K562 (cell line): ENCODE results near the gene STON2. TPM values are rescaled to one million over a fixed set of nuclear protein-coding genes. Genes with fewer than 3 reads are reported as not detected.

Source experiments
- ATAC-seq: fragments of 200-7000 bp; cut with Tn5 transposase; 3 replicates; pipeline ENCODE4 v1.9.1; 2020; ENCODE audit warnings: moderate library complexity
- BruUV-seq: library from RNA; stranded (reverse); fragments of 400-500 nt; replicated peaks from 2 replicates; lab custom pipeline; 2021; lab: Mats Ljungman, UMichigan
- CTCF ChIA-PET: fragments of 300-600 bp; formaldehyde crosslinking; extraction: SDS; loops from one replicate; lab custom pipeline; 2021; ENCODE audit warnings: low intra/inter-chr PET ratio; lab: Yijun Ruan, JAX
- POLR2A ChIA-PET: fragments of 300-600, 350-650 bp; sonication (Branson Sonifier 250); formaldehyde crosslinking; extraction: SDS; loops from one replicate; lab custom pipeline; 2021; ENCODE audit warnings: antibody characterized with exemption, inconsistent platforms; lab: Yijun Ruan, JAX
- DNase-seq, 4 experiments: peaks; one replicate each; pipeline versions ENCODE4 v3.0.0 to v3.0.0-alpha.2; 2011 to 2018; ENCODE audit warnings: low spot score in 3 of 4, mixed read lengths in 3 of 4; ENCODE audit errors: extremely low read depth in 1 of 4
- FAIRE-seq: peaks from 2 replicates; lab custom pipeline; 2011; peaks lifted over from hg19 to GRCh38; lab: Jason Lieb, UNC
- H2AFZ ChIP-seq: 2 replicates; pipeline ENCODE4 v1.6.0; 2011; ENCODE audit warnings: low read depth, low read length, control low read depth, inconsistent platforms
- H3K27ac ChIP-seq: fragments of 200-600 bp; 3 replicates; pipeline ENCODE4 v1.8.0; 2011; ENCODE audit warnings: low read depth, mild to moderate bottlenecking, control low read depth, inconsistent platforms, low read length, moderate library complexity, mixed read lengths; ENCODE audit errors: extremely low read depth
- H3K27me3 ChIP-seq, 2 experiments: fragments of 300-600 bp in 1 of 2; 2 replicates in 1 of 2; 3 replicates in 1 of 2; pipeline versions ENCODE4 v1.6.0 to v1.8.0; 2011; ENCODE audit warnings: inconsistent platforms in 2 of 2, low read length in 2 of 2, mild to moderate bottlenecking in 1 of 2, mixed read lengths in 1 of 2, moderate library complexity in 1 of 2; ENCODE audit not compliant: control insufficient read depth in 2 of 2, insufficient read depth in 2 of 2
- H3K36me3 ChIP-seq: fragments of 300-600 bp; 3 replicates; pipeline ENCODE4 v1.8.0; 2011; ENCODE audit warnings: mild to moderate bottlenecking, low read length, inconsistent platforms; ENCODE audit not compliant: control insufficient read depth, insufficient read depth
- H3K4me1 ChIP-seq, 2 experiments: fragments of 200-600 bp in 1 of 2; replicated peaks in 1 of 2; 2 replicates in 1 of 2; 3 replicates in 1 of 2; pipeline versions ENCODE4 v1.5.1 to v1.8.0; 2011; ENCODE audit warnings: inconsistent platforms in 2 of 2, low read length in 2 of 2, mild to moderate bottlenecking in 1 of 2, mixed read lengths in 1 of 2, moderate library complexity in 1 of 2; ENCODE audit not compliant: control insufficient read depth in 2 of 2, insufficient read depth in 2 of 2
- H3K4me2 ChIP-seq: 2 replicates; pipeline ENCODE4 v1.6.1; 2011; ENCODE audit warnings: low read length, control low read depth, inconsistent platforms, mixed read lengths; ENCODE audit not compliant: insufficient read depth
- H3K4me3 ChIP-seq: fragments of 200-600 bp; sonication (generic), shearing (Covaris generic); 2 replicates; pipeline ENCODE4 v1.5.1; 2016; ENCODE audit warnings: control low read depth, inconsistent platforms
- H3K79me2 ChIP-seq: fragments of 200-600 bp; 3 replicates; pipeline ENCODE4 v1.8.0; 2011; ENCODE audit warnings: low read length, inconsistent platforms; ENCODE audit not compliant: control insufficient read depth, insufficient read depth
- H3K9ac ChIP-seq, 2 experiments: 2 replicates each; pipeline versions ENCODE4 v1.6.0 to v1.6.1; 2011; ENCODE audit warnings: low read depth in 2 of 2, low read length in 2 of 2, control low read depth in 1 of 2, inconsistent platforms in 1 of 2, mild to moderate bottlenecking in 1 of 2, mixed read lengths in 1 of 2; ENCODE audit not compliant: insufficient read depth in 1 of 2
- H3K9me1 ChIP-seq: one replicate; pipeline ENCODE4 v1.6.0; 2011; ENCODE audit warnings: inconsistent platforms, mild to moderate bottlenecking, low read length, moderate library complexity; ENCODE audit not compliant: control insufficient read depth, insufficient read depth
- H3K9me3 ChIP-seq: replicated peaks from 2 replicates; pipeline ENCODE4 v1.5.1; 2011; ENCODE audit warnings: low read depth, low read length, inconsistent platforms; ENCODE audit not compliant: control insufficient read depth, insufficient read depth
- H4K20me1 ChIP-seq: replicated peaks from 2 replicates; pipeline ENCODE4 v1.6.1; 2011; ENCODE audit warnings: low read length, inconsistent platforms, mixed read lengths; ENCODE audit not compliant: control insufficient read depth, insufficient read depth
- ARNT ChIP-seq, 2 experiments: fragments of 450-650 bp; IDR thresholded peaks; 2 replicates each; pipeline ENCODE4 v1.6.1; 2016; ENCODE audit warnings: mild to moderate bottlenecking in 1 of 2
- ATF7 ChIP-seq: fragments of 450-650 bp; IDR thresholded peaks from 2 replicates; pipeline ENCODE4 v1.7.1; 2014; ENCODE audit warnings: mild to moderate bottlenecking, moderate library complexity
- CBX3 ChIP-seq, 2 experiments: IDR thresholded peaks; 1 replicate in 1 of 2; 2 replicates in 1 of 2; pipeline ENCODE4 v1.6.1; 2012; ENCODE audit warnings: inconsistent platforms in 2 of 2, low read length in 2 of 2, borderline replicate concordance in 1 of 2, control low read depth in 1 of 2
- CSDE1 ChIP-seq, 2 experiments: fragments of 450-650 bp; IDR thresholded peaks; 2 replicates each; pipeline ENCODE4 v1.6.1; 2016; ENCODE audit warnings: mild to moderate bottlenecking in 1 of 2
- ELK3 ChIP-seq: fragments of 450-650 bp; formaldehyde crosslinking; IDR thresholded peaks from 2 replicates; pipeline ENCODE4 v1.4.0; 2020; ENCODE audit warnings: mild to moderate bottlenecking
- ETS2 ChIP-seq: IDR thresholded peaks from 2 replicates; pipeline ENCODE4 v1.6.1; 2016; ENCODE audit warnings: borderline replicate concordance, missing genetic modification characterization, mild to moderate bottlenecking, moderate library complexity, missing compliant biosample characterization; ENCODE audit not compliant: poor library complexity, severe bottlenecking
- HDAC1 ChIP-seq, 2 experiments: fragments of 450-650 bp; IDR thresholded peaks; 2 replicates each; pipeline ENCODE4 v1.6.1; 2016 to 2017; ENCODE audit warnings: inconsistent platforms in 1 of 2, mild to moderate bottlenecking in 1 of 2, moderate library complexity in 1 of 2
- PML ChIP-seq: IDR thresholded peaks from 2 replicates; pipeline ENCODE4 v1.6.1; 2012; ENCODE audit warnings: low read length, inconsistent platforms
- SMARCA5 ChIP-seq: fragments of 450-650 bp; IDR thresholded peaks from 2 replicates; pipeline ENCODE4 v1.6.1; 2016
- TBL1XR1 ChIP-seq, 2 experiments: IDR thresholded peaks; 2 replicates each; pipeline ENCODE4 v1.6.1; 2012; ENCODE audit warnings: improper control_type of control experiment in 2 of 2, low read length in 2 of 2, mild to moderate bottlenecking in 1 of 2
- TFAP4 ChIP-seq: sonication (generic); formaldehyde crosslinking; IDR thresholded peaks from 2 replicates; pipeline ENCODE4 v1.8.0; 2022; ENCODE audit warnings: missing genetic modification reagents, mild to moderate bottlenecking, moderate library complexity, borderline replicate concordance
- ZNF830 ChIP-seq: fragments of 250-450 bp; sonication (Bioruptor Pico); IDR thresholded peaks from 2 replicates; pipeline ENCODE4 v1.5.0; 2021; ENCODE audit warnings: mild to moderate bottlenecking
- WGBS: fragments of 100-300 bp; shearing (Covaris generic); methylation state at CpG from one replicate; pipeline ENCODE4 v1.1.6; 2016; ENCODE audit warnings: low coverage, mixed read lengths; ENCODE audit not compliant: insufficient coverage; ENCODE audit errors: missing lambda C conversion rate; 5-methylcytosine and 5-hydroxymethylcytosine counted together
- in situ Hi-C: fragments of 300-500 bp; cut with MboI; formaldehyde crosslinking; loops from 4 replicates; pipeline ENCODE4 v1.15.0; 2018; ENCODE audit warnings: inconsistent platforms, mixed read lengths
- intact Hi-C: fragments of 100-400 bp; cut with micrococcal nuclease; formaldehyde crosslinking; loops from 2 replicates; pipeline ENCODE4 v1.14.2; 2022
- polyA plus RNA-seq, 8 experiments: library from polyadenylated mRNA; depleted of rRNA in 4 of 8; stranded (reverse) in 5 of 8; unstranded in 3 of 8; fragments of >200 nt; fragmentation: Nextera tagmentation in 2 of 8; fragmentation: Illumina TruSeq in 1 of 8; extraction: Ambion mirVana in 2 of 8; extraction: Trizol in 1 of 8; gene quantifications; 2 replicates each; pipeline versions ENCODE4 v1.2.1 to v1.2.3, GENCODE V29; 2011 to 2014; ENCODE audit warnings: inconsistent platforms in 1 of 8, missing spikeins in 1 of 8
- total RNA-seq, 7 experiments: library from RNA; depleted of rRNA in 6 of 7; stranded (reverse); fragments of >200 nt in 6 of 7; fragmentation: Illumina TruSeq in 2 of 7; extraction: Trizol in 2 of 7; gene quantifications; 2 replicates each; pipeline versions ENCODE4 v1.2.1 to v1.2.3, GENCODE V29; 2011 to 2021; ENCODE audit warnings: low replicate concordance in 1 of 7
- TF ChIP-seq, protein P1 (sequence below): fragments of 250-450 bp; sonication (Bioruptor Pico); IDR thresholded peaks from 2 replicates; pipeline ENCODE4 v1.5.0; 2020; ENCODE audit warnings: mild to moderate bottlenecking
- TF ChIP-seq, protein P2 (sequence below): fragments of 450-650 bp; IDR thresholded peaks from 2 replicates; pipeline ENCODE4 v1.6.1; 2017; ENCODE audit warnings: antibody characterized with exemption
- TF ChIP-seq, protein P3 (sequence below): sonication (generic); formaldehyde crosslinking; IDR thresholded peaks from 2 replicates; pipeline ENCODE4 v1.8.0; 2022; ENCODE audit warnings: mild to moderate bottlenecking, missing genetic modification reagents

Gene STON2
- total and polyA plus RNA-seq, 9 of the 15 experiments (the other 6 are each of a cell fraction or from before 2014, with no cell fraction given), result 7.8 to 99.3 (median 53.5) TPM

DNA sequence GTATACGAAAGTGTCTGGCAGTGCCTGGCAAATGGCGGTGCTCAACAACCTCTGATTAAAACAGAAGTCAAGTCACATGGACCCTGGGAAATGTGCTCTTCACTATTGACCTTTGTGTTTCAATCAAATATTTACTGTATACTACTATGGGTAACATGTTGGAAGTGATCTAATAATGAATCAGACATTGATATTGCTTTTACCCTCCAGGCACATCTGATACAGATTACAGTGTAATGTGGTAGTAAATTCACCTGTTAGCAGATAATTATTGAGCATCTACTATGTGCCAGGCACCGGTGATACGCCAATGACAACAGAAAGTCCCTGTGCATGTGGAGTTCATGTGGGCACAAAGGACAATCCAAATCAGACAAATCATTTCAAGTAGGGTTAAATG, 63.1 kb downstream of the STON2 start:
- H3K9me1 ChIP-seq, result peaks cover 5% of the 10 kb centered on the region
- no peak overlapping the region for H3K4me3 ChIP-seq
- POLR2A ChIA-PET, result no interaction called here
- in situ Hi-C loops, result no loop called here
- H3K79me2 ChIP-seq, result peaks cover 57% of the 10 kb centered on the region
- no peaks in the 10 kb centered on the region for H3K4me1 ChIP-seq
- 88% methylated on average over 4 of the region's 4 CpGs for WGBS
- DNase-seq (no peak), FAIRE-seq (no peak), ATAC-seq (no peak)
- no peak overlapping the region for H2AFZ ChIP-seq
- no peak overlapping the region for H3K27ac ChIP-seq
- intact Hi-C loops, result no loop called here
- CTCF ChIA-PET, result no interaction called here
- 0 out of 2 replicates have a peak, but pooled peaks cover 2% of the 10 kb centered on the region for H4K20me1 ChIP-seq
- H3K27me3 ChIP-seq, result no peaks in the 10 kb centered on the region
- BruUV-seq, result no TSS peak
- no peaks in the 10 kb centered on the region for H3K9me3 ChIP-seq
- H3K36me3 ChIP-seq, result peaks cover 20% of the 10 kb centered on the region
- H3K9ac ChIP-seq, result no peak overlapping the region
- no peak overlapping the region for H3K4me2 ChIP-seq
- TF ChIP-seq, protein P1, sequence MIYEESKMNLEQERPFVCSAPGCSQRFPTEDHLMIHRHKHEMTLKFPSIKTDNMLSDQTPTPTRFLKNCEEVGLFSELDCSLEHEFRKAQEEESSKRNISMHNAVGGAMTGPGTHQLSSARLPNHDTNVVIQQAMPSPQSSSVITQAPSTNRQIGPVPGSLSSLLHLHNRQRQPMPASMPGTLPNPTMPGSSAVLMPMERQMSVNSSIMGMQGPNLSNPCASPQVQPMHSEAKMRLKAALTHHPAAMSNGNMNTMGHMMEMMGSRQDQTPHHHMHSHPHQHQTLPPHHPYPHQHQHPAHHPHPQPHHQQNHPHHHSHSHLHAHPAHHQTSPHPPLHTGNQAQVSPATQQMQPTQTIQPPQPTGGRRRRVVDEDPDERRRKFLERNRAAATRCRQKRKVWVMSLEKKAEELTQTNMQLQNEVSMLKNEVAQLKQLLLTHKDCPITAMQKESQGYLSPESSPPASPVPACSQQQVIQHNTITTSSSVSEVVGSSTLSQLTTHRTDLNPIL (CRISPR knock-in tag), result no peak
- TF ChIP-seq PML (no peak), ETS2 (tag) (no peak), SMARCA5 (no peak), ELK3 (CRISPR knock-in tag) (no peak), CSDE1 (IDR thresholded peaks at IDR 0.05) (no peak), CBX3 (IDR thresholded peaks at IDR 0.05; ENCODE audit: borderline replicate concordance in 1 of 2, low read length in 2 of 2) (no peak), HDAC1 (IDR thresholded peaks at IDR 0.05) (no peak), TFAP4 (CRISPR knock-in tag) (no peak), ARNT (IDR thresholded peaks at IDR 0.05) (no peak), ZNF830 (CRISPR knock-in tag) (no peak), ATF7 (no peak), TBL1XR1 (IDR thresholded peaks at IDR 0.05; ENCODE audit: low read length in 2 of 2) (no peak)
- TF ChIP-seq, protein P2, sequence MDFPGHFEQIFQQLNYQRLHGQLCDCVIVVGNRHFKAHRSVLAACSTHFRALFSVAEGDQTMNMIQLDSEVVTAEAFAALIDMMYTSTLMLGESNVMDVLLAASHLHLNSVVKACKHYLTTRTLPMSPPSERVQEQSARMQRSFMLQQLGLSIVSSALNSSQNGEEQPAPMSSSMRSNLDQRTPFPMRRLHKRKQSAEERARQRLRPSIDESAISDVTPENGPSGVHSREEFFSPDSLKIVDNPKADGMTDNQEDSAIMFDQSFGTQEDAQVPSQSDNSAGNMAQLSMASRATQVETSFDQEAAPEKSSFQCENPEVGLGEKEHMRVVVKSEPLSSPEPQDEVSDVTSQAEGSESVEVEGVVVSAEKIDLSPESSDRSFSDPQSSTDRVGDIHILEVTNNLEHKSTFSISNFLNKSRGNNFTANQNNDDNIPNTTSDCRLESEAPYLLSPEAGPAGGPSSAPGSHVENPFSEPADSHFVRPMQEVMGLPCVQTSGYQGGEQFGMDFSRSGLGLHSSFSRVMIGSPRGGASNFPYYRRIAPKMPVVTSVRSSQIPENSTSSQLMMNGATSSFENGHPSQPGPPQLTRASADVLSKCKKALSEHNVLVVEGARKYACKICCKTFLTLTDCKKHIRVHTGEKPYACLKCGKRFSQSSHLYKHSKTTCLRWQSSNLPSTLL, result no peak
- TF ChIP-seq, protein P3, sequence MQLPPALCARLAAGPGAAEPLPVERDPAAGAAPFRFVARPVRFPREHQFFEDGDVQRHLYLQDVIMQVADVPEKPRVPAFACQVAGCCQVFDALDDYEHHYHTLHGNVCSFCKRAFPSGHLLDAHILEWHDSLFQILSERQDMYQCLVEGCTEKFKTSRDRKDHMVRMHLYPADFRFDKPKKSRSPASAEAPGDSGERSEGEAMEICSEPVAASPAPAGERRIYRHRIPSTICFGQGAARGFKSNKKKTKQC (CRISPR knock-in tag), result no peak
- TF ChIP-seq, all 486 proteins: peak for 0
